ENCODE data around the gene TSPAN15. TPM values are rescaled to one million over a fixed set of nuclear protein-coding genes. Genes with fewer than 3 reads are reported as not detected.
A peak's percentile ranks its signal among the peaks of the same experiment; 100 is the strongest.

The TSPAN15 gene
- total RNA-seq, 6 experiments from 2014 or later: 2.3 to 8.3 (median 3.3) TPM

GRCh38 chr10:69435966-69436520 lies 15.2 kb upstream of the TSPAN15 start:
- no peaks in the 10 kb centered on the region for H3K4me1 ChIP-seq
- no peak overlapping the region for H3K27ac ChIP-seq
- no peaks in the 10 kb centered on the region for H3K27me3 ChIP-seq
- TF ChIP-seq CTCF (IDR thresholded peaks at IDR 0.05) (no peak), POLR2A (IDR thresholded peaks at IDR 0.05) (no peak)
- ATAC-seq (peak in 1 of 4 donors; percentile 13), DNase-seq (no peak)
- WGBS (ENCODE audit: insufficient coverage, low coverage, low lambda C conversion rate, missing lambda C conversion rate): no CpG with 5 or more reads among the region's 14 CpGs
- intact Hi-C loops (cut with DNase I): no loop called here
- H3K4me3 ChIP-seq: no peak overlapping the region
- H3K9me3 ChIP-seq: no peaks in the 10 kb centered on the region
- H3K36me3 ChIP-seq: no peaks in the 10 kb centered on the region

DNA sequence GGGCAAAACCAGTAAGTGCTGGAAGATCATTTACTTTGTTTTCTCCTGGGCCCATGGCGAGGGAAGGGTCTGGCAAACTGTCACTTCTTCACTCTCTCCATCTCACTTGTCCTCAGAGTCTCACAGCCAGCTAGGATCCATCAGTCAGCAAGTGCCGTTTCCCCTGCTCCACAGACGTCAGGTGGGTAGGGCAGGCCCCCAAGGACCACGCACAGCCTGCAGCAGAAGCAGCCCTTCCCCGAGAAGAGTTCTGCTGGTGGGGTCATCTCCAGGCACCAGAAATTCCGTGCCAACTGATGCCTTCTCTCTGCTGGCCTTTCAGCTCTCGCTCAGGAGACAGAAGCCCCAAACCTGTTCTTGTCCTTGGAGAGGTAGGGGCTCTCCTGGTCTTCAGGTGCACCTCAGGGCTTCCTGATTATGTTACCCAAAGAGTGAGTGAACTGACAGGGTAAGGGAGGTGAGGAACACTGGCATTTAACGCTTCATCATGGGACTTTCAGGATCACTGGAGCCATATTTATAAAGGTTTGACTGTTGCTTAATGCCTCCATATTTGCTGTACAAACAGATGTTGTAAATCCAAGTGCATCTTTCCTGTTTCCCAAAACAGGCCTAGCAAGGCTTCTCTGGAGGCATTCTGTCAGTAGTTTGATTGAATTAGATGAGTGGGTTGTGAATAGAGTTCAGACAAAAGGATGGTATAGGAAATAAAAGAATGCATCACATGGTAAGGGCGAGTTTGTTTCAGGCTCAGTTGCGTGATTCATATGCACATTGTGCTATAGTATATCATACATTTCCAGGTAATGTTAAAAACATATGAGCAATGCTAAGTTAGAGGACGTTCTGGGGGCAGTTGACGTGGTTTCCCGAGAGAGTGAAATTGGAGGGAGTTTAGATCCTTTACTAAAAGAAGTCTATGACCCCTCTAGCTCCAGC lies 13.7 kb upstream of the TSPAN15 start:
- Histone ChIP-seq H3K27me3 (no peaks in the 10 kb centered on the region), H3K4me3 (no peak overlapping the region), H3K27ac (no peak overlapping the region), H3K4me1 (no peaks in the 10 kb centered on the region), H3K9me3 (no peaks in the 10 kb centered on the region), H3K36me3 (no peaks in the 10 kb centered on the region)
- ATAC-seq (no peak), DNase-seq (no peak)
- 55% methylated on average over 8 of the region's 13 CpGs for WGBS (ENCODE audit: insufficient coverage, low coverage, low lambda C conversion rate, missing lambda C conversion rate)
- intact Hi-C loops (cut with DNase I): no loop called here
- no peak for TF ChIP-seq POLR2A (IDR thresholded peaks at IDR 0.05)

GRCh38 chr10:69438536-69439349 lies 12.5 kb upstream of the TSPAN15 start:
- DNase-seq: no peak
- H3K36me3 ChIP-seq: no peaks in the 10 kb centered on the region
- 24% methylated on average over 9 of the region's 10 CpGs for WGBS (ENCODE audit: insufficient coverage, low coverage, low lambda C conversion rate, missing lambda C conversion rate)
- no peak overlapping the region for H3K4me3 ChIP-seq
- no peaks in the 10 kb centered on the region for H3K9me3 ChIP-seq
- H3K4me1 ChIP-seq: no peaks in the 10 kb centered on the region
- no peaks in the 10 kb centered on the region for H3K27me3 ChIP-seq
- ATAC-seq: peak; percentile 55 to 74 (median 64)
- H3K27ac ChIP-seq: peak overlapping the region in 1 of 3 donors; percentile 18
- TF ChIP-seq POLR2A (IDR thresholded peaks at IDR 0.05) (no peak), CTCF (IDR thresholded peaks at IDR 0.05) (no peak)
- intact Hi-C loops (cut with DNase I): no loop called here

- Histone ChIP-seq H3K4me3 (no peak overlapping the region), H3K9me3 (no peaks in the 10 kb centered on the region), H3K27me3 (no peaks in the 10 kb centered on the region), H3K27ac (no peak overlapping the region), H3K4me1 (no peaks in the 10 kb centered on the region), H3K36me3 (no peaks in the 10 kb centered on the region)
- ATAC-seq (peak in 3 of 4 donors; percentile 9 to 37 (median 25)), DNase-seq (no peak)
- intact Hi-C loops (cut with DNase I): no loop called here
- TF ChIP-seq POLR2A (IDR thresholded peaks at IDR 0.05) (no peak), CTCF (IDR thresholded peaks at IDR 0.05) (no peak)
- WGBS (ENCODE audit: insufficient coverage, low coverage, low lambda C conversion rate, missing lambda C conversion rate): 52% methylated on average over 2 of the region's 5 CpGs
Measured at GRCh38 chr10:69439350-69439739, 11.9 kb upstream of the TSPAN15 start.

Measured in right lobe of liver (tissue), 6 donors.